Measurements from ENCODE around the gene ZFHX3. TPM values are rescaled to one million over a fixed set of nuclear protein-coding genes. Genes with fewer than 3 reads are reported as not detected.

Gene ZFHX3
- total and polyA plus RNA-seq, 2 donors (not counting 1 experiment from before 2014, with no cell fraction given), result 4.7 to 7.3 TPM

DNA sequence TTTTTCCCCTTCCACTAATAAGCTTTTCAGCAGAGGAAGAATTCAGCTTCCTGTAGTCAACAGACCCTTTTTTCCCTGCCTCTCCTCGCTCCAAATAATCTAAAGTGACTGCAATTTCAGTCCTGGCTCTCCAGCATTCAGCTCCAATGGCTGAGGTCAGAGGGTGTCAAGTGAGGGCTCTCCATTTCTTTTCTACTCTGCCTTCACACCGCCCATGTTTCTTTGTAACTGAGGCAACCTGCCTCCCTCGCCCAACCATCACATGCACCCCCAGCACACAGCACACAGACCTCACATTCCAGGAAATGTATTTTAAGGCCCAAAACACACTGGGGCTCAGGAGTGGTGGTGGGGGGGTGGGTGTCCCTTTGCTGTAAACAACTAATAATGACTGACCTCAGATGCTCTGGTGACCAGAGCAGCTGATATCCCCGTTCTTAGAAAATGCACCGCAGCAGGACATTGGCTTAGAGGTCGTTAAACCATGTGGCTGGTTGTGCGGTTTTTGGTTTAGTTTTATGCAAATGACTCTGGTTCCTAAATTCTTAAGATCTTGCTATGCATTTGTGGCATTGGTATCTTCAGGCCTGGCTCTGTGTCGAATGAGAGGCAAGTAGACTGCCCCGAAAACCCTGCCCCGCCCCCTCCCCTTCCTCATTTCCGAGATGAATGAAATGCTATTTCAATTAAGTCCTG lies 203.6 kb downstream of the ZFHX3 start:
- H3K36me3 ChIP-seq (ENCODE audit: control insufficient read depth, insufficient read depth, low read length), result no peaks in the 10 kb centered on the region
- peaks cover 8% of the 10 kb centered on the region for H3K79me2 ChIP-seq (ENCODE audit: control insufficient read depth, insufficient read depth, low read length)
- no peaks in the 10 kb centered on the region for H3K9me3 ChIP-seq (ENCODE audit: control insufficient read depth, insufficient read depth, low read depth, low read length)
- no peak overlapping the region for H3K4me3 ChIP-seq (replicated peaks in 1 of 4; ENCODE audit: control extremely low read depth in 1 of 4, insufficient read depth in 1 of 4, low read depth in 3 of 4, low read length in 4 of 4)
- peak in 1 of 2 donors; percentile 35 for DNase-seq (ENCODE audit: low read depth in 2 of 2)
- no peak overlapping the region for H3K4me2 ChIP-seq (ENCODE audit: extremely low read depth, insufficient read depth, low read length)
- H4K20me1 ChIP-seq (ENCODE audit: control insufficient read depth, extremely low read depth, insufficient read depth, low read length), result no peaks in the 10 kb centered on the region
- no peak overlapping the region for H3K9ac ChIP-seq (ENCODE audit: insufficient read depth, low read length)
- H3K27ac ChIP-seq (ENCODE audit: insufficient read depth, low read length), result no peak overlapping the region
- H2AFZ ChIP-seq (ENCODE audit: low read length), result no peak overlapping the region
- H3K27me3 ChIP-seq (ENCODE audit: control insufficient read depth, insufficient read depth, low read length), result no peaks in the 10 kb centered on the region
- TF ChIP-seq, protein P1, sequence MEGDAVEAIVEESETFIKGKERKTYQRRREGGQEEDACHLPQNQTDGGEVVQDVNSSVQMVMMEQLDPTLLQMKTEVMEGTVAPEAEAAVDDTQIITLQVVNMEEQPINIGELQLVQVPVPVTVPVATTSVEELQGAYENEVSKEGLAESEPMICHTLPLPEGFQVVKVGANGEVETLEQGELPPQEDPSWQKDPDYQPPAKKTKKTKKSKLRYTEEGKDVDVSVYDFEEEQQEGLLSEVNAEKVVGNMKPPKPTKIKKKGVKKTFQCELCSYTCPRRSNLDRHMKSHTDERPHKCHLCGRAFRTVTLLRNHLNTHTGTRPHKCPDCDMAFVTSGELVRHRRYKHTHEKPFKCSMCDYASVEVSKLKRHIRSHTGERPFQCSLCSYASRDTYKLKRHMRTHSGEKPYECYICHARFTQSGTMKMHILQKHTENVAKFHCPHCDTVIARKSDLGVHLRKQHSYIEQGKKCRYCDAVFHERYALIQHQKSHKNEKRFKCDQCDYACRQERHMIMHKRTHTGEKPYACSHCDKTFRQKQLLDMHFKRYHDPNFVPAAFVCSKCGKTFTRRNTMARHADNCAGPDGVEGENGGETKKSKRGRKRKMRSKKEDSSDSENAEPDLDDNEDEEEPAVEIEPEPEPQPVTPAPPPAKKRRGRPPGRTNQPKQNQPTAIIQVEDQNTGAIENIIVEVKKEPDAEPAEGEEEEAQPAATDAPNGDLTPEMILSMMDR (conservative IDR thresholded peaks at IDR 0.05 in 1 of 2, IDR thresholded peaks at IDR 0.05 in 1 of 2; ENCODE audit: low read depth in 1 of 2, low read length in 2 of 2), result no peak
- TF ChIP-seq EZH2 (IDR thresholded peaks at IDR 0.05; ENCODE audit: low read length, missing control alignments), result no peak
- peaks cover 26% of the 10 kb centered on the region for H3K4me1 ChIP-seq (ENCODE audit: control insufficient read depth, extremely low read depth, insufficient read depth, low read length)

DNA sequence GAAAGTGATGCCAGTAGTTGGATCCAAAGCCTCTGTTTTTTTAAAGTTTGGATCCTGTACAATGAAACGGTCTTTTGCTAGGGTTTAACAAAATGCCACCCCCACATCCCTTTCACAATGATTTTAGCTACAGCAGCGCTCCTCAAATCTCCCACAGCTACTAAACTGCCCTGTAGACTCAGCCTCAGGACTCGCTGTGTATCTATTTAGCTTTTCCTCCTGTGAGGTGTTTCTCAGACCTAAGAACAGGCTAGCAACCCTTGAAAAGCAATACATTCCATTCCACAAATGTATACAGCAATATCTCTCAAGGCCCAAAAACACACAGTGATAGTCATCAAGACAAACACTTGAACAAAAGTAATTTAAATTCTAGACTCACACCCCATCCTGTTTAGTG lies 206.4 kb downstream of the ZFHX3 start:
- H3K27ac ChIP-seq (ENCODE audit: insufficient read depth, low read length), result no peak overlapping the region
- H3K79me2 ChIP-seq (ENCODE audit: control insufficient read depth, insufficient read depth, low read length), result peaks cover 8% of the 10 kb centered on the region
- no peak overlapping the region for H3K9ac ChIP-seq (ENCODE audit: insufficient read depth, low read length)

DNA sequence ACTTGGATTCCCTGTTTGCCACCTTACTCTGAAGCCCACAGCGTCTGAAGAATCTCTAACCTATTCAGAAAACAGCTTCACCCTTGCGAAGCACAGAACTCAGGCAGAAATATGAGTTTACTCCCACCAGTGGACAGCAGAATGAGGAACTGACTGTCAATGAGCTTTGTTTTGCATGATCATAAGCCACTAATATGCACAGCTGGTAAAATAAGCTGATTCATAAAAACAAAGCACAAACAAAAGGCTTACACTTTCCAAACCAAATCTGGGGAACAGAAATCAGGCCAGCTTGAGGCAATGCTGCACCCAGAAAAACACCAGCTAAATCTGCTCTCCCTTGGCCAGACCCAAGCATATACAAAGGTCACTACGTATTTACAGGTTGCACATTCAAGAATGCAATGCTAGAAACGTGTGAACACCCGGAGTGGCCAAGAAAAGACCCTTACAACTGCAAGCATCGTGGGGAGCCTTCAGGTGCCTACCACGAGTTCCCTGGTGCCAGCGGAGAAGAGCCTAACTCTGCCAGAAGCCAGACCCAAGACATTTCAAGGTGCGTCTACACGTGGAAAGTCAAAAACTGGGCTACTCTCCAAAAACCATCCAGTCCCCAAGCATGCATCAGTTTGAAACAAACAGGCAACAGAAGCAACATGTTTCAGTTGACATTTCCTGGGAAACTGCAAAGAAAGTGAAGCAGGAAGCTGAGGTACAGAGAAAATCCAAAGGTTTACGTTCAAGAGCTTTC lies 207.1 kb downstream of the ZFHX3 start:
- H3K27ac ChIP-seq (ENCODE audit: insufficient read depth, low read length), result peak overlapping the region; percentile 35
- H3K4me3 ChIP-seq (replicated peaks in 1 of 4; ENCODE audit: control extremely low read depth in 1 of 4, insufficient read depth in 1 of 4, low read depth in 3 of 4, low read length in 4 of 4), result peak overlapping the region in 1 of 4 experiments; percentile 1
- H2AFZ ChIP-seq (ENCODE audit: low read length), result no peak overlapping the region
- DNase-seq (ENCODE audit: low read depth in 2 of 2), result peak in 1 of 2 donors; percentile 64
- no peak overlapping the region for H3K9ac ChIP-seq (ENCODE audit: insufficient read depth, low read length)
- H4K20me1 ChIP-seq (ENCODE audit: control insufficient read depth, extremely low read depth, insufficient read depth, low read length), result no peaks in the 10 kb centered on the region
- H3K36me3 ChIP-seq (ENCODE audit: control insufficient read depth, insufficient read depth, low read length), result no peaks in the 10 kb centered on the region
- H3K27me3 ChIP-seq (ENCODE audit: control insufficient read depth, insufficient read depth, low read length), result no peaks in the 10 kb centered on the region
- H3K4me1 ChIP-seq (ENCODE audit: control insufficient read depth, extremely low read depth, insufficient read depth, low read length), result peaks cover 17% of the 10 kb centered on the region
- H3K9me3 ChIP-seq (ENCODE audit: control insufficient read depth, insufficient read depth, low read depth, low read length), result no peaks in the 10 kb centered on the region
- TF ChIP-seq EZH2 (IDR thresholded peaks at IDR 0.05; ENCODE audit: low read length, missing control alignments), result no peak
- TF ChIP-seq, protein P1 (conservative IDR thresholded peaks at IDR 0.05 in 1 of 2, IDR thresholded peaks at IDR 0.05 in 1 of 2; ENCODE audit: low read depth in 1 of 2, low read length in 2 of 2), result no peak
- H3K4me2 ChIP-seq (ENCODE audit: extremely low read depth, insufficient read depth, low read length), result peak overlapping the region; percentile 17
- peaks cover 8% of the 10 kb centered on the region for H3K79me2 ChIP-seq (ENCODE audit: control insufficient read depth, insufficient read depth, low read length)

More for the DNA sequence above, 206.4 kb downstream of the ZFHX3 start:
- no peaks in the 10 kb centered on the region for H3K36me3 ChIP-seq (ENCODE audit: control insufficient read depth, insufficient read depth, low read length)
- no peaks in the 10 kb centered on the region for H3K27me3 ChIP-seq (ENCODE audit: control insufficient read depth, insufficient read depth, low read length)
- H3K4me3 ChIP-seq (replicated peaks in 1 of 4; ENCODE audit: control extremely low read depth in 1 of 4, insufficient read depth in 1 of 4, low read depth in 3 of 4, low read length in 4 of 4), result no peak overlapping the region
- H3K4me1 ChIP-seq (ENCODE audit: control insufficient read depth, extremely low read depth, insufficient read depth, low read length), result peaks cover 17% of the 10 kb centered on the region
- DNase-seq (ENCODE audit: low read depth in 2 of 2), result no peak
- H3K9me3 ChIP-seq (ENCODE audit: control insufficient read depth, insufficient read depth, low read depth, low read length), result no peaks in the 10 kb centered on the region
- TF ChIP-seq, protein P1 (conservative IDR thresholded peaks at IDR 0.05 in 1 of 2, IDR thresholded peaks at IDR 0.05 in 1 of 2; ENCODE audit: low read depth in 1 of 2, low read length in 2 of 2), result no peak
- TF ChIP-seq EZH2 (IDR thresholded peaks at IDR 0.05; ENCODE audit: low read length, missing control alignments), result no peak
- H2AFZ ChIP-seq (ENCODE audit: low read length), result no peak overlapping the region
- H3K4me2 ChIP-seq (ENCODE audit: extremely low read depth, insufficient read depth, low read length), result no peak overlapping the region
- H4K20me1 ChIP-seq (ENCODE audit: control insufficient read depth, extremely low read depth, insufficient read depth, low read length), result no peaks in the 10 kb centered on the region

All from fibroblast of lung (primary cell).